HG03378 (cell line): ENCODE results near the gene MXRA8.
"Not testable (repeated sequence)": the region's sequence is repeated elsewhere in the genome, so short reads cannot be mapped to it uniquely, and the experiment has no call there.

Experiments
- ATAC-seq: cut with Tn5 transposase; IDR thresholded peaks from one replicate; pipeline ENCODE4 v1.9.1; 2021; ENCODE audit warnings: mild to moderate bottlenecking, moderate library complexity; ENCODE audit not compliant: unreplicated experiment

MXRA8 gene

GRCh38 chr1:1358433-1359271, at the start of gene MXRA8:
TSS of gene MXRA8 (minus strand) at chr1:1358555. CDS start at chr1:1358504, 51 bp downstream.
- no peak for ATAC-seq

GRCh38 chr1:1407636-1408318, 49.4 kb upstream of the MXRA8 start:
- ATAC-seq: no peak

GRCh38 chr1:1406821-1407635, 48.7 kb upstream of the MXRA8 start, which contains the start of gene MRPL20:
TSS of gene MRPL20 (minus strand) at chr1:1407293. CDS start at chr1:1407217, 76 bp downstream.
- ATAC-seq: peak; percentile 68

- ATAC-seq: no peak
These were observed 47.9 kb upstream of the MXRA8 start for GRCh38 chr1:1406101-1406820.

GRCh38 chr1:1403653-1404052, 45.3 kb upstream of the MXRA8 start:
- ATAC-seq: no peak

GRCh38 chr1:1402901-1403392, 44.6 kb upstream of the MXRA8 start:
- not testable (repeated sequence) for ATAC-seq

GRCh38 chr1:1402072-1402900, 43.9 kb upstream of the MXRA8 start:
- ATAC-seq: no peak

- no peak for ATAC-seq
These were observed 43.2 kb upstream of the MXRA8 start for GRCh38 chr1:1401457-1402010.

GRCh38 chr1:1400576-1401456, 42.5 kb upstream of the MXRA8 start:
- ATAC-seq: no peak

- ATAC-seq: no peak
These were observed 41.7 kb upstream of the MXRA8 start for GRCh38 chr1:1399872-1400575.

GRCh38 chr1:1399187-1399871, 41.0 kb upstream of the MXRA8 start, which contains the start of gene CCNL2:
TSS of gene CCNL2 (minus strand) at chr1:1399335. CDS start at chr1:1399306, 29 bp downstream.
- ATAC-seq: peak; percentile 78

GRCh38 chr1:1398677-1399186, 40.4 kb upstream of the MXRA8 start:
- peak; percentile 17 for ATAC-seq

- no peak for ATAC-seq
These were observed 39.6 kb upstream of the MXRA8 start for GRCh38 chr1:1397839-1398523.

- ATAC-seq: no peak
These were observed 36.8 kb upstream of the MXRA8 start for GRCh38 chr1:1395166-1395565.

- ATAC-seq: no peak
These were observed 35.8 kb upstream of the MXRA8 start for GRCh38 chr1:1394116-1394515.

- ATAC-seq: no peak
These were observed 35.1 kb upstream of the MXRA8 start for GRCh38 chr1:1393428-1393827.
